Activated CD4-positive, alpha-beta memory T cell treated with anti-CD3 and anti-CD28 coated beads, Interleukin-2, amount 10 ng/mL, durations not matched to agents 7 days and 5 days (primary cell): ENCODE measurements around the gene TEX22. TPM values are rescaled to one million over a fixed set of nuclear protein-coding genes. Genes with fewer than 3 reads are reported as not detected.

Experiments used
- CTCF ChIA-PET: fragments of 350-600 bp; sonication (Branson Sonifier 250); formaldehyde crosslinking; loops from one replicate; lab custom pipeline; 2021; ENCODE audit warnings: antibody characterized with exemption, inconsistent platforms; lab: Charles Lee
- POLR2A ChIA-PET: fragments of 350-600 bp; sonication (Branson Sonifier 250); formaldehyde crosslinking; loops from one replicate; lab custom pipeline; 2021; ENCODE audit warnings: antibody characterized with exemption; lab: Charles Lee
- DNase-seq: peaks from one replicate; pipeline ENCODE4 v3.0.0-alpha.2; 2020
- H3K27ac Mint-ChIP-seq: one replicate; pipeline ENCODE4 v1.8.0; 2021; ENCODE audit warnings: mild to moderate bottlenecking, mixed read lengths
- H3K27me3 Mint-ChIP-seq: one replicate; pipeline ENCODE4 v1.8.0; 2021; ENCODE audit warnings: mixed read lengths
- H3K36me3 Mint-ChIP-seq: one replicate; pipeline ENCODE4 v1.8.0; 2021; ENCODE audit warnings: low read depth, mixed read lengths
- H3K4me1 Mint-ChIP-seq: one replicate; pipeline ENCODE4 v1.8.0; 2021; ENCODE audit warnings: mixed read lengths
- H3K4me3 Mint-ChIP-seq: one replicate; pipeline ENCODE4 v1.8.0; 2021; ENCODE audit warnings: mild to moderate bottlenecking, mixed read lengths
- H3K9me3 Mint-ChIP-seq: one replicate; pipeline ENCODE4 v1.8.0; 2021; ENCODE audit warnings: mixed read lengths
- total RNA-seq, 2 experiments: library from RNA; stranded (reverse); gene quantifications; one replicate each; pipeline ENCODE4 v1.2.3, GENCODE V29; 2021

The TEX22 gene
- total RNA-seq, 2 experiments from 2014 or later, result 2.6 to 4.4 TPM

DNA sequence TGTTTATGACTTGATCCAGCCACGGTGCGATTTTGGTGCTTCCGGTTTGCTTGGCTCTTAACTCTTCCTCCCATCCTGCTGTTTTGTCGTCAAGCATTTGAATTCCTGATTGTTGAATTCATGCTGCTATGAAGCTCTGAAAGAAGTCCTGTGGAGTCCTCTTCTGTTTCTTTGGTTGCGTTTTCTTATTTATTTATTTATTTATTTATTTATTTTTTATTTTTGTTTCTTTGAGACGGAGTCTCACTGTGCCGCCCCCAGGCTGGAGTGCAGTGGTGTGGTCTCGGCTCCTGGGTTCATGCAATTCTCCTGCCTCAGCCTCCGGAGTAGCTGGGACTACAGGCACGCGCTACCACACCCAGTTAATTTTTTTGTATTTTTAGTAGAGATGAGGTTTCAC is 18.3 kb downstream of the TEX22 start:
- no peak overlapping the region for H3K27ac Mint-ChIP-seq
- H3K9me3 Mint-ChIP-seq, result no peaks in the 10 kb centered on the region
- H3K4me3 Mint-ChIP-seq, result no peak overlapping the region
- peaks cover 18% of the 10 kb centered on the region for H3K27me3 Mint-ChIP-seq
- POLR2A ChIA-PET, result interaction anchor here (1.2 to 1.7 kb wide), 2 partner anchors 12 to 19 kb away, joined by 3 to 4 read pairs; no protein-coding TSS in a partner anchor
- no peak for DNase-seq
- H3K36me3 Mint-ChIP-seq, result no peaks in the 10 kb centered on the region
- peaks cover 15% of the 10 kb centered on the region for H3K4me1 Mint-ChIP-seq
- CTCF ChIA-PET, result interaction anchor here (1.3 to 2.7 kb wide), 3 partner anchors 13 to 65 kb away, joined by 3 to 13 read pairs (median 5); no protein-coding TSS in a partner anchor

DNA sequence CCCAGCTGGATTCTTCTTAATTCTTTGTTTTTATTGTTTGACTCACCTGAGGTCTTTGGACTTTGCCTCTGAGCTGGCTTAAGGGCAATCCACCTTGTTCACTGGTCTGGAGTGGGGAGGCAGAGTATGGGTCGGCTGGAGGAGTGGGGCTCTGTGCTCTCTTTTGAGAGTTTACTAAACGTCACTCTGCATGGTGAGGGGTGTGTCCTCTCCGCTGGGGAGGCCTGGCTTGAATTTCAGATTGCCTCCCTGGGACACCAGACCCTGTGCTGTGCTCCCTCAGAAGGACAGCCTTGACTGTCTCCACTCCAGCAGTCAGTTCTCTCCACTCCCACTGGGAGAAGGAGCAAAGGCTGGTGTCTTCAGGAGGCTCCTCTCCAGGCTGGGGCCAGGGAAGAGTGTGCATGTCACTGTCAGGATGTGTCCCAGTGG is 19.4 kb downstream of the TEX22 start:
- no peak for DNase-seq
- CTCF ChIA-PET, result interaction anchor here (1.1 to 1.3 kb wide), 2 partner anchors 28 to 71 kb away, joined by 3 to 4 read pairs; no protein-coding TSS in a partner anchor
- Mint-ChIP-seq H3K9me3 (no peaks in the 10 kb centered on the region), H3K27me3 (peaks cover 14% of the 10 kb centered on the region), H3K4me1 (peaks cover 24% of the 10 kb centered on the region), H3K4me3 (peak overlapping the region; percentile 21), H3K36me3 (no peaks in the 10 kb centered on the region), H3K27ac (no peak overlapping the region)
- POLR2A ChIA-PET, result interaction anchor here (0.9 to 2.5 kb wide), 5 partner anchors 13 to 72 kb away, joined by 3 to 12 read pairs (median 6); no protein-coding TSS in a partner anchor

DNA sequence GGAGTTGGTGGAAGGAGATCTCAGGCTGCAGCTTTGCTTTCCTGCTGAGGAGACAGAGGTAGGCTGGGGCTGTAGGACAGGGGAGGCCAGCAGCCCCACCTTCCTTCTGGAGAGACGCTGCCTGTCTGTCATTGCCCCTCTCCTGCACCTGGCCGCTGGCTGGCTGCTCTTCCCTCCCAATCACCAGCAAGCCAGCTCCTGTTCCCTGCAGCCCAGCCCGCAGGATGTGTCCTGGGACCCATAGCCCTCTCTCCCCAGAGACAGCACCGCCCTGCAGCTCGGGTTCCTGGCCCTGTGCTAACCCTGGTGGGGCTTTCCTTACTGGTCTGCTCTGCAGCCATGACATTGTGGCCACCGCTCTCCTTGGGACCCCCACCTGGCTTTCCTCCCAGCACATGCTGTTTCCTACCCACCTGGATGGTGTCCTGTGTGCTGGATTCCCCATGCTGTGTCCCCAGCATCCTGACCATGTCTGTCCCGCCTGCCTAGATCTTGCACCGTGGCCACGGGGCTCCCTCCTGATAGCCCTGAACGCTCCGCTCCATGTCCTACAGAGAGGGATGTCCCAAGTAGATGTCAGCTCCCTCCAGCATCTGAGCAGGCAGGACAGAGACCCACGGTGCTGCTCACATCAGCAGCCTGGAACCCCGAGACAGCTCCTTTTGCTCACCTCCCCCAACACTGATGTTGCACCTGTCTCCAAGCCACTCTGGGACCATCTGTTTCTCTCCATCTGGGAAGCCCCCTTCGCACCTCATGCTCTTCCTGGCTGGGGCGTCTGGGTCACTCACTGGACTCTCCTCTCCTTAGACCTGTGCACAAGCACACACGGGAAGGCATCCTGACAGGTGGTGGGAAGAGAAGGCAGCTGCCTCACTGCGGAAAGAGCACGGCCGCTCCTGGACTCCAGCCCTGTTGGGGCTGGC is 20.2 kb downstream of the TEX22 start:
- CTCF ChIA-PET, result interaction anchor here (0.9 to 1.1 kb wide), 2 partner anchors 62 to 71 kb away, joined by 3 to 4 read pairs; no protein-coding TSS in a partner anchor
- POLR2A ChIA-PET, result interaction anchor here (0.9 to 2.5 kb wide), 4 partner anchors 14 to 71 kb away, joined by 3 to 12 read pairs (median 8); no protein-coding TSS in a partner anchor
- Mint-ChIP-seq H3K27ac (no peak overlapping the region), H3K4me1 (peaks cover 27% of the 10 kb centered on the region), H3K27me3 (peaks cover 6% of the 10 kb centered on the region), H3K36me3 (peaks cover under 1% of the 10 kb centered on the region), H3K9me3 (no peaks in the 10 kb centered on the region), H3K4me3 (peak overlapping the region; percentile 63)
- no peak for DNase-seq

DNA sequence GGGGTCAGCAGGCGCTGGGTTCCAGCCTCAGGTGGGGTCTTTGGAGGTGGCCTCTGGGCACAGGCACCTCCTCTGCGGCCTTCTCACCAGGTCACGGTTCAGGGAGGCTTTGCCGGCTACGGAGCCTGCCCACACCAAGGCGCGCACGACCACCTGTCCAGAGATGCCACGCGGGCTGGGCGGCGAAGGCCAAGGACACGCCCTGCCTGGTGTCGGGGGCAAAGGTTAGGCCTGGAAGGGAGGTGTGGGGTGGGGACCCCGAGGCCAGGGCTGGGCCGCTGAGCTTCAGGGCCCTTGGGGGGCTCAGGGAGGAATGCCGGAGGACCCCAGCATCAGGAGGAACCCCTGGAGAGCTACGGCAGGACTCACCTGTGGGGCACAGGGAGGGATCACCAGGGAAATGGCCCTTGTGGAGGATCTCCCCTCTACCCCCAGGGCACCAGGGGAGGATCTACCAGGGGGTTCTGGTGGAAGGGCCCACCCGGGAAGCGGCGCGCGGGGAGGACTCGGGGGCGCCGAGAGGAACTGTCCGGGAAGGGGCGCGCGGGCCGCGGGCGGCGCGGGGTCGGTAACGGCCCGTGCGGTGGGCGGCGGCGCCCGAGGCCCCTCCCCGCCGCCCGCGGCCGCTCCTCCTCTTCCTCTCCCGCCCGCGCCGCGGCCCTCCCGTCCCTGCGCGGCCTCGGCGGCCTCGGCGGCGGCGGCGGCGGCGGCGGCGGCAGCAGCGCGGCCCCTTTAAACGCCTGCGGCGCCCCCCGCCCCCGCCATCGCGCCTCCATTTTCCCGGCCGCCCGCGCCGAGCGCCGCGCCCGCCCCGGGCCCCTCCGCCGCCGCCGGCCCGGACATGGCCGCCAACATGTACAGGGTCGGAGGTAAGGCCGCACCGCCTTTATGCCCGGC is 21.1 kb downstream of the TEX22 start, which contains the start of gene MTA1:
MTA1 (plus strand) TSS at position 633 of the 897 bp plus-strand sequence; CDS start at position 842, 209 bp downstream.
- peak within 1 kb of the TSS; percentile 75 for H3K27ac Mint-ChIP-seq
- ChIA-PET CTCF (interaction anchor here (0.6 to 0.9 kb wide), 2 partner anchors 21 to 61 kb away, joined by 3 read pairs; no protein-coding TSS in a partner anchor), POLR2A (interaction anchor here (1.2 to 2.5 kb wide), 3 partner anchors 15 to 70 kb away, joined by 3 to 12 read pairs (median 9); no protein-coding TSS in a partner anchor)
- peaks cover 3% of the 10 kb centered on the region for H3K36me3 Mint-ChIP-seq
- no peaks in the 10 kb centered on the region for H3K9me3 Mint-ChIP-seq
- peaks cover 4% of the 10 kb centered on the region for H3K27me3 Mint-ChIP-seq
- H3K4me3 Mint-ChIP-seq, result peak within 1 kb of the TSS; percentile 85
- DNase-seq, result peak; percentile 56
- H3K4me1 Mint-ChIP-seq, result peaks cover 27% of the 10 kb centered on the region

DNA sequence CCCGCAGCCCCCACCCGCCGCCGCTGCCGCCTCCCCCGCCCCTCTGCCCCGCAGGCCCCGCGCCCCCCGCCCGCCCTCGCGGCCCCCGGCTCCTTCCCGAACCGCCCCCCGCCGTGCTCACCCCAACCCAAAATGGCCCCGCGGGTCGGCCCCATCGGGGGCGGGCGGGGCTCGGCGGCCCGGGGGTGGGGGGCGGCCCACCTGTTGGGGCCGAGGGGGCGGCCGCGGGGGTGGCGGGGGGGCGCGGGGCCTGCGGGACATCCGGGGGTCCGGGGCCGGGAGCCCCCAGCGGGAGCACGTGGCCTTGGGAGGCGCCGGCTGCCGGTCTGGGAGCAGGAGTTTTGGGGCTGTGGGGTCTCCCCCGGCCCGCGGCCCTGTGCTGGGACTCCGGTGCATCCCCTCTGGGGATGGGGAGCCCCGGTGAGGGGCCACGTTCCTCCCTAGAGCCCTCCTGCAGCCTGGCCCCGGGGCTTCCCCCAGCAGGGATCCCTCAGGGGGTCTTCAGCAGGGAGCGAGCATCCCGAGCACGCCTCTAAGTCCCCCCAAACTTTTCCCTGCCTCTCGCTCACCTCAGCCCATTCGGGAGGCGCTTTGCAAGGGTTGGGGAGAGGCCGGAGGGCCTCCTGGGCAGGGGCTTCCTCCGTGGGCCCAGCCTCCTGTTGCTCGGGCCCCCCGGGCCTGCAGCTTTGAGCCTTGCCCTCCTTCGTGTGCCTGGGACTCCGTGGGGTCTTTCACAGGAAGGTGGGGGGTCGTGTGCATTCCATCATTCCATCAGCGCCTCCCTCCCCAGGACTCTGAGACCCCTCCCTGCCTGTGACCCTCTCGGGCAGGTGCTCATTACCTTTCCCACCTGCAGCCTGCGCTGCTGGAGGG is 22.0 kb downstream of the TEX22 start:
- Mint-ChIP-seq H3K9me3 (no peaks in the 10 kb centered on the region), H3K36me3 (peaks cover 3% of the 10 kb centered on the region), H3K27ac (peak overlapping the region; percentile 75), H3K27me3 (peaks cover 2% of the 10 kb centered on the region), H3K4me1 (peaks cover 25% of the 10 kb centered on the region), H3K4me3 (peak overlapping the region; percentile 85)
- POLR2A ChIA-PET, result interaction anchor here (0.9 to 1.7 kb wide), 2 partner anchors 23 to 72 kb away, joined by 3 to 6 read pairs; no protein-coding TSS in a partner anchor
- DNase-seq, result no peak
- CTCF ChIA-PET, result no interaction called here

DNA sequence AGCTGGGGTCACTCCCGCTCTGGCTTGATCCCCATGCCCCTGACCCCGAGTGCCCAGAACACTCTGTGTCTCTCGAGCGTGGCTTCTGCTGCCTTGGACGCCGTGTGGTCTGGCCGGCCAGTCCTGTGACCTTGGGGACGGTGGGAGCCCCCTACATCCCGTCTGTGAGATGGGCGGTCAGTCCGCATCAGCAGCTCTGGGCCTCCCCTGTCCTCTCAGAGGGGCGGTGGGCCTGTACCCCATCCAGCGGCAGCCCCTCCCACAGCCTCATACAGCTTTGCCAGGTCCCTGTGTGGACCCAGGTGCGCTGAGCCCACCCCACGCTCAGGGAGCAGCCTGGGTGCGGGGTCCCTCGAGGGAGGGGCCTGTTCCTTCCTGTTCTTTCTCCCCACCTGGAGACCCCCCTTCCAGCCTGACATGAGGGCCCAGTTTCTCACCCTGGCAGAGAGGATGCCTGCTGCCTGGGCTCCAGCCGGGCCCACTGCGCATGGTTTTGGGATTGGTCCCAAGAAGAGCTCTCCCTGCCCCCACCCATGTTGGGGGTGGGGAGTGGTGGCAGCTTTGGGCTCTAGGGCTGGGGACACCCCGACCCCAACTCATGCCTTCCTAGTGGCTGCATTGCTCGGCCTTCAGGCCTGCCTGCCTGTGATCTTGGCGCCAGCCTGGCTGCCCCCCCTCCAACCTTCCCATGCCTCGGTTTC is 22.8 kb downstream of the TEX22 start:
- no peak for DNase-seq
- ChIA-PET CTCF (no interaction called here), POLR2A (interaction anchor here (0.9 to 1.7 kb wide), 2 partner anchors 23 to 72 kb away, joined by 3 to 6 read pairs; no protein-coding TSS in a partner anchor)
- H3K27me3 Mint-ChIP-seq, result peaks cover 2% of the 10 kb centered on the region
- H3K4me3 Mint-ChIP-seq, result peak overlapping the region; percentile 85
- H3K36me3 Mint-ChIP-seq, result peaks cover 6% of the 10 kb centered on the region
- H3K9me3 Mint-ChIP-seq, result no peaks in the 10 kb centered on the region
- H3K4me1 Mint-ChIP-seq, result peaks cover 25% of the 10 kb centered on the region
- peak overlapping the region; percentile 75 for H3K27ac Mint-ChIP-seq

DNA sequence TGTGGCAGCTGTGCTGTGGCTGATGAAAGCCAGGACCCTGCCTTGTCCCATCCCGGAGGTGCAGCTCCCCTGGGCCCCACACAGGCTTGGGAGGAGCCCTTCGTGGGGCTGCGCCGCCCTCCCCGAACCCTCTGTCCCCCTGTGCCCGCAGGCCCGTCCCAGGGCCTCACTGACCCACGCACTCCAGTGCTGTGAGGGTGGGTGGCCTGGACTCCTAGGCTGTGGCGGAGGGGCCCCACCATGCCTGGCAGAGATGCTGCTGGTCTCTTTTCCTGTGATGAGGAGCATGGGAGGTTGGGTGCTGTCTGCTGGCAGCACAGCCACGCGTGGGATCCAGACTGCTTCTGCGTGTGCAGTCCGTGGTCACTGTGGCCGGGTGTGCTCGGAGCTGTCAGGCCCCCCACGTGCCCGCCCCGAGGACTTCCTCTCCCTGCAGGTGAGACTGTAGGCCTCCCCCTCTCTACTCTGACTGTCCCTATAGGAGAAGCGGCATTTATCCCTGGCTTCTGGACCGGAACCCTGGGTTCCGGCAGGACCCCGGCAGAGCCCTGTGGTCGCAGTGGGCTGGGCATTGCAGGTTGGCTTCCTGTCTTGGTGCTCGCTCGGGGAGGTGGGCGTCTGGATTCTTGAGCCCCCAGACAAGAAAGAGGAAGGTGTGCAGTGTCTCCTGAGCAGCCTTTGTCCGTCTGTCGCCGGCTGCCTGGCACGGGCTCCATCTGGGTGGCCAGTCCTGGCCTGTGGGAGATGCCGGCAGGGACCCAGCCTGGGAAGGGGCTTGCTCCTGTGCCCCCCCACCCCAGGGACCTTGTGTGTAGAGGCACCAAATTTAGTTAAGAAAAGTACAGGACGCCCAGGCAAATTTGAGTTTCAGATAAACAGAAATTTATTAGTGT is 23.6 kb downstream of the TEX22 start:
- H3K4me1 Mint-ChIP-seq, result peaks cover 25% of the 10 kb centered on the region
- POLR2A ChIA-PET, result interaction anchor here (1.7 kb wide), 1 partner anchor 24 kb away, joined by 6 read pairs; no protein-coding TSS in a partner anchor

DNA sequence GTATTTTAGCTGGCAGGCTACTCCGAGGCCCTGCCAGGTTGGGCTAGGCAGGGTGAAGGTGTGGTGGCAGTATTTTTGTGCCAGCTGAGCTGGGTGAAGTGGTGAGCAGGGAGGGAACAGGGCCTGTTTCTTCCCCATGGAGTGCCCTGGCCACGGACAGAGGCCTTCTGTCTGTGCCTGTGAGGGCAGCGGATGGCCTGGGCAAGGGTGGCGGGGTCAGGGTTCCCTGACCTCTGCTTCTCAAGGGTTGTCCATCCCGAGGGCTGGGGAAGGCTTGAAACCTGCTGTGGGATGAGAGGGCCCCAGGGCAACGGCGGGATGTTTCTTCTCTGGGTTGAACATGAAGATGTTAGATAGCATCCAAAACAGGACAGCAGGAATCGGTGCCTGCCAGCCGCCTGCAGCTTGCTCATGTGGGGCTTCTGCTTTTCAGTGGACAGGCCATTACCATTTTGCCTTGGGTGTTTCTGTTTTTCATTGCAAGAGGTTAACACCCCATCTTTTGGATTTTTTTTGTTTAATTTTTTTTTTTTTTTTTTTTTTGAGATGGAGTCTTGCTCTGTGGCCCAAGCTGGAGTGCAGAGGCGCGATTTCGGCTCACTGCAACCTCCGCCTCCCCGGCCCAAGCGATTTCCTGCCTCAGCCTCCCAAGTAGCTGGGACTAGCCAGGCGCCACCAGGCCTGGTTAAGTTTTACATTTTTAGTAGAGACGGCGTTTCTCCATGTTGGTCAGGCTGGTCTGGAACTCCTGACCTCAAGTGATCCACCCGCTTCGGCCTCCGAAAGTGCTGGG is 24.6 kb downstream of the TEX22 start:
- peak overlapping the region; percentile 59 for H3K27ac Mint-ChIP-seq
- CTCF ChIA-PET, result interaction anchor here (0.7 to 0.9 kb wide), 4 partner anchors 26 to 81 kb away, joined by 3 to 5 read pairs (median 4); no protein-coding TSS in a partner anchor

More for the DNA sequence above, 23.6 kb downstream of the TEX22 start:
- Mint-ChIP-seq H3K9me3 (no peaks in the 10 kb centered on the region), H3K36me3 (peaks cover 13% of the 10 kb centered on the region), H3K27me3 (peaks cover 2% of the 10 kb centered on the region), H3K4me3 (peak overlapping the region; percentile 85), H3K27ac (peak overlapping the region; percentile 47)
- no peak for DNase-seq
- CTCF ChIA-PET, result interaction anchor here (0.9 kb wide), 1 partner anchor 50 kb away, joined by 3 read pairs; no protein-coding TSS in a partner anchor

DNA sequence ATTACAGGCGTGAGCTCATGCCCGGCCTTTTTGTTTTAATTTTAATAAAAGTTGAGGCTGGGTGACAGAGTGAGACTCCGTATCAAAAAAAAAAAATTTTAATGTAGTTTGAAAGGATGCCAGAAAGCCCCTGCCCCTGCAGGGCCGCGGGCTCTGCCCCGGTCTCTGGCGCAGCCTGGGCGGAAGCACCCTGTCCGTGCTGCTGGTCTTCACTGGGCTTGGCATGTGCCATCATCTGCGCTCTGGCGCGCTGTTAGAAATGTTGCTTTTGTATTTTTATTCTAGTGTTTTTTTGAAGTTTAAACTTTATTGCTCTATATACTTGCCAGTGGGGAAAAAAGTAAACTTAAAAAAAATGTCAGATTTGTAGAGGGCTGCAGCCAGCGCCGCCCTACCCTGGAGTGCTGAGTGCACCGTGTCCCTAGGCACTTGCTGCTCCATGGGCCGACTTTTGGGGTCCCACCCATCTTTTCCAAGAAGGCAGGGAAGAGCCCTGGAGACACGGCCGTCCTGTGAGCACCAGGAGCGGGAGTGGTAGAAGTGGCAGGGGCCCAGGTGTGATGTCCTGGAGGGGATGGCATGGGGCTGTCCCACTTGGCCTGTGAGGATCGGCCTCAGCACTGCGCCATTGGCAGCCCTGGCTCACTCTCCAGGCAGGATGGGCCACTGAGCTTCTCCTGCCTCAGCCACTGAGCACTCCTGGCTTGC is 25.3 kb downstream of the TEX22 start:
- ChIA-PET CTCF (interaction anchor here (0.7 to 0.8 kb wide), 2 partner anchors 25 to 34 kb away, joined by 3 to 5 read pairs; no protein-coding TSS in a partner anchor), POLR2A (no interaction called here)
- no peak for DNase-seq
- Mint-ChIP-seq H3K9me3 (no peaks in the 10 kb centered on the region), H3K36me3 (peaks cover 22% of the 10 kb centered on the region), H3K27ac (no peak overlapping the region), H3K4me3 (no peak overlapping the region), H3K4me1 (peaks cover 30% of the 10 kb centered on the region), H3K27me3 (no peaks in the 10 kb centered on the region)

More for the DNA sequence above, 24.6 kb downstream of the TEX22 start:
- H3K4me1 Mint-ChIP-seq, result peaks cover 28% of the 10 kb centered on the region
- POLR2A ChIA-PET, result no interaction called here
- peak overlapping the region; percentile 7 for H3K4me3 Mint-ChIP-seq
- no peaks in the 10 kb centered on the region for H3K27me3 Mint-ChIP-seq
- no peaks in the 10 kb centered on the region for H3K9me3 Mint-ChIP-seq
- no peak for DNase-seq
- peaks cover 18% of the 10 kb centered on the region for H3K36me3 Mint-ChIP-seq
